Right lobe of liver (tissue), 6 donors: ENCODE measurements around the gene RHEB. TPM values are rescaled to one million over a fixed set of nuclear protein-coding genes. Genes with fewer than 3 reads are reported as not detected.
A peak's percentile ranks its signal among the peaks of the same experiment; 100 is the strongest.

Experiments
- ATAC-seq, 4 donors: fragments of 200-7000 bp; cut with Tn5 transposase; one replicate each; pipeline ENCODE4 v1.9.1; 2020; ENCODE audit warnings: mild to moderate bottlenecking in 4 of 4, moderate library complexity in 4 of 4
- DNase-seq, 3 donors: peaks; one replicate each; pipeline ENCODE4 v3.0.0-alpha.2; 2020
- H3K27ac ChIP-seq, 3 donors: fragments of 200-600 bp; one replicate each; pipeline ENCODE4 v1.8.0; 2022
- H3K27me3 ChIP-seq, 2 donors: fragments of 200-600 bp; one replicate each; pipeline ENCODE4 v1.8.0; 2022
- H3K36me3 ChIP-seq, 4 donors: fragments of 200-600 bp; sonication (generic) in 1 of 4; one replicate each; pipeline versions ENCODE4 v1.5.1 to v1.8.0; 2017 to 2022; ENCODE audit warnings: control low read depth in 1 of 4
- H3K4me1 ChIP-seq, 4 donors: fragments of 200-600 bp; sonication (generic) in 1 of 4; one replicate each; pipeline versions ENCODE4 v1.5.1 to v1.8.0; 2017 to 2022; ENCODE audit warnings: control low read depth in 1 of 4
- H3K4me3 ChIP-seq, 3 donors: fragments of 200-600 bp; one replicate each; pipeline ENCODE4 v1.8.0; 2022
- H3K9me3 ChIP-seq, 4 donors: fragments of 200-600 bp; sonication (generic) in 1 of 4; one replicate each; pipeline versions ENCODE4 v1.5.1 to v1.8.0; 2017 to 2022; ENCODE audit warnings: control low read depth in 1 of 4
- CTCF ChIP-seq, 4 donors: fragments of 200-600 bp in 3 of 4; fragments of 450-650 bp in 1 of 4; IDR thresholded peaks; one replicate each; pipeline versions ENCODE4 v1.5.1 to v1.8.0; 2016 to 2022; ENCODE audit warnings: antibody characterized with exemption in 4 of 4, mild to moderate bottlenecking in 2 of 4
- POLR2A ChIP-seq: fragments of 450-650 bp; IDR thresholded peaks from one replicate; pipeline ENCODE4 v1.6.1; 2017; ENCODE audit warnings: antibody characterized with exemption, mild to moderate bottlenecking
- WGBS: methylation state at CpG from one replicate; pipeline ENCODE4 v1.1.6; 2018; ENCODE audit warnings: low coverage, low lambda C conversion rate; ENCODE audit not compliant: insufficient coverage; ENCODE audit errors: missing lambda C conversion rate; 5-methylcytosine and 5-hydroxymethylcytosine counted together
- intact Hi-C, 2 donors: fragments of 100-400 bp; cut with DNase I; formaldehyde crosslinking; loops; one replicate each; pipeline versions ENCODE4 v1.11.2 to v1.14.1; 2022
- microRNA-seq, 2 donors: library from miRNA; unstranded; fragments of <30 nt; microRNA quantifications; one replicate each; pipeline ENCODE4, GENCODE V29; 2019 to 2020
- small RNA-seq, 2 experiments: library from RNA; depleted of rRNA; stranded (forward); fragments of <200 nt; gene quantifications; one replicate each; pipeline ENCODE3, GENCODE V24; 2016
- total RNA-seq, 6 experiments: library from RNA; depleted of rRNA in 2 of 6; stranded (reverse); fragments of >200 nt in 2 of 6; fragmentation: NEBNext Ultra II Directional in 3 of 6; extraction: Animal tissue kit (Norgen Biotek cat#: 25700) in 3 of 6; gene quantifications; one replicate each; pipeline versions ENCODE4 v1.1.0 to v1.2.4, GENCODE V29; 2016 to 2023
- donor health status: DM: no; HTN: yes; CAD: no.
- donor health status: DM: no; HTN: no; CAD: no.
- donor health status: DM: no; HTN: no; CAD: no.
- donor health status: DM: no; HTN: yes; CAD: no.
- donor health status: DM: no; HTN: yes; CAD: no.

RHEB gene
- total RNA-seq, 6 experiments from 2014 or later, result 33.4 to 55.3 (median 49.7) TPM

GRCh38 chr7:151416941-151417315 lies 102.8 kb downstream of the RHEB start:
- ATAC-seq, result peak in 3 of 4 donors; percentile 7 to 19 (median 14)
- intact Hi-C loops, result no loop called here
- TF ChIP-seq CTCF (IDR thresholded peaks at IDR 0.05) (no peak), POLR2A (no peak)
- H3K27ac ChIP-seq, result no peak overlapping the region
- no peaks in the 10 kb centered on the region for H3K36me3 ChIP-seq
- no peaks in the 10 kb centered on the region for H3K9me3 ChIP-seq
- peaks cover 0 to 12% (median 6%) of the 10 kb centered on the region in 4 donors for H3K4me1 ChIP-seq
- peak in 1 of 3 donors; percentile 17 for DNase-seq
- 59% methylated on average over 10 of the region's 11 CpGs for WGBS
- no peak overlapping the region for H3K4me3 ChIP-seq
- no peaks in the 10 kb centered on the region for H3K27me3 ChIP-seq

- TF ChIP-seq CTCF (IDR thresholded peaks at IDR 0.05), result no peak
- TF ChIP-seq POLR2A, result no peak
- intact Hi-C loops, result no loop called here
- no peak for DNase-seq
- 59% methylated on average over 6 of the region's 10 CpGs for WGBS
- Histone ChIP-seq H3K4me1 (peaks cover 0 to 12% (median 6%) of the 10 kb centered on the region in 4 donors), H3K36me3 (no peaks in the 10 kb centered on the region), H3K4me3 (no peak overlapping the region), H3K27ac (peak overlapping the region in 1 of 3 donors; percentile 47), H3K9me3 (no peaks in the 10 kb centered on the region), H3K27me3 (no peaks in the 10 kb centered on the region)
- ATAC-seq, result peak; percentile 23 to 42 (median 35)
These were observed 103.4 kb downstream of the RHEB start for GRCh38 chr7:151416112-151416940.

Small RNAs within 50 kb of the gene (microRNA-seq; reads per million reads assigned to microRNA genes)
- 0 reads per million in 2 donors for gene MIR3907

Small RNAs within 50 kb of the gene (small RNA-seq; reads per million reads assigned to genes)
- gene MIR3907 (0 reads per million in 2 experiments), gene RN7SL76P (0 reads per million in 2 experiments)

Other genes starting within 250 kb of the RHEB start
- 10 to 100 TPM; 21.1 to 31.3 (median 26.2) TPM for gene NUB1, start 178.1 kb downstream of the RHEB start, total RNA-seq
- under 1 TPM in 5 of 6 experiments, not detected in 1; 0.31 to 0.74 (median 0.44) TPM for gene WDR86, start 109.9 kb downstream of the RHEB start, total RNA-seq
- gene CRYGN, start 79.8 kb downstream of the RHEB start, total RNA-seq, result not detected